Stimulated activated CD8-positive, alpha-beta memory T cell treated with anti-CD3 and anti-CD28 coated beads, Interleukin-15, amount 100 ng/mL, for 48 hours (primary cell): ENCODE results near the gene OR5K3.

Experiments
- DNase-seq, 2 donors: peaks; one replicate each; pipeline ENCODE4 v3.0.0-alpha.2; 2020; ENCODE audit warnings: low read depth in 2 of 2

OR5K3 gene

GRCh38 chr3:98433764-98434163, 43.3 kb downstream of the OR5K3 start:
- no peak for DNase-seq

- DNase-seq, result no peak
These were observed 43.9 kb downstream of the OR5K3 start for GRCh38 chr3:98434412-98434811.

DNA sequence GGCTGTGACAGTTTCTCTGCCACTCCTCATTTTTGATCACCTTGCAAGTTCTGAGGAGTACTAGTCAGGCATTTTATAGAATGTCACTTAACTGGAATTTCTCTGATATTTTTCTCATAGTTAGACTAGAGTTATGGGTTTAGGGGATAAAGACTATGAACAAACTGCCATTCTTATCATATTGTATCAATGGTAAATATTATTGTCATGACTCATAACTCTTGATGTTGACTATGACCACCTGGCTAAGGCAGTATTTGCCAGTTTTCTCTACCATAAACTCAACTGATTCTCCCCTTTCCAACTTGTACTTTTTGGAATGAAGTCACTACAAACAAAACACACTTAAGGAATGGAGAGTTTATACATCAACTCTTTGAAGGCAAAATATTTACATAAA, 49.8 kb downstream of the OR5K3 start:
- DNase-seq, result no peak
